ENCODE data around the gene TNFAIP8L2.
"Not testable (repeated sequence)": the region's sequence is repeated elsewhere in the genome, so short reads cannot be mapped to it uniquely, and the experiment has no call there.

Gene TNFAIP8L2

DNA sequence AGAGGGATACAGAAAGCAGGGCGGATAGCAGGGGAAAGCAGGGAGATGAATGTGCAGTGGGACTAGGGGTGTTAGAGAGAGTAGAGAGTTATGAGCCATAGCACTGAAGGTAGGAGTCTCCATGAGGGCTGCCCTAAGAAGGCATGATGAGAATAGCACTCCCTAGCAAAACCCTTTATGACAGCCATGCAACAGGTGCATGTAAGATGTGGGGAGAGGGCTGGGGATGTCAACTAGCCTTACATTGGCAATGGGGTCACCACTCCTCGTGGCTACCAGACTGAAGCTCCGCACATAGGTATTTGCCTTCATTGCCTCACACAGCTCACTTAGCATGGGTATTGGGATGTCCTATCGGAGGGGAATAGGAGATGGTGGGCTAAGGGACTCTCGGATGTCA, 14.7 kb downstream of the TNFAIP8L2 start:
- TF ChIP-seq, protein P1, sequence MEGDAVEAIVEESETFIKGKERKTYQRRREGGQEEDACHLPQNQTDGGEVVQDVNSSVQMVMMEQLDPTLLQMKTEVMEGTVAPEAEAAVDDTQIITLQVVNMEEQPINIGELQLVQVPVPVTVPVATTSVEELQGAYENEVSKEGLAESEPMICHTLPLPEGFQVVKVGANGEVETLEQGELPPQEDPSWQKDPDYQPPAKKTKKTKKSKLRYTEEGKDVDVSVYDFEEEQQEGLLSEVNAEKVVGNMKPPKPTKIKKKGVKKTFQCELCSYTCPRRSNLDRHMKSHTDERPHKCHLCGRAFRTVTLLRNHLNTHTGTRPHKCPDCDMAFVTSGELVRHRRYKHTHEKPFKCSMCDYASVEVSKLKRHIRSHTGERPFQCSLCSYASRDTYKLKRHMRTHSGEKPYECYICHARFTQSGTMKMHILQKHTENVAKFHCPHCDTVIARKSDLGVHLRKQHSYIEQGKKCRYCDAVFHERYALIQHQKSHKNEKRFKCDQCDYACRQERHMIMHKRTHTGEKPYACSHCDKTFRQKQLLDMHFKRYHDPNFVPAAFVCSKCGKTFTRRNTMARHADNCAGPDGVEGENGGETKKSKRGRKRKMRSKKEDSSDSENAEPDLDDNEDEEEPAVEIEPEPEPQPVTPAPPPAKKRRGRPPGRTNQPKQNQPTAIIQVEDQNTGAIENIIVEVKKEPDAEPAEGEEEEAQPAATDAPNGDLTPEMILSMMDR (conservative IDR thresholded peaks at IDR 0.05; ENCODE audit: low read length) = no peak
- DNase-seq (ENCODE audit: low read depth) = no peak
- H3K4me3 ChIP-seq (ENCODE audit: low read length) = no peak overlapping the region

DNA sequence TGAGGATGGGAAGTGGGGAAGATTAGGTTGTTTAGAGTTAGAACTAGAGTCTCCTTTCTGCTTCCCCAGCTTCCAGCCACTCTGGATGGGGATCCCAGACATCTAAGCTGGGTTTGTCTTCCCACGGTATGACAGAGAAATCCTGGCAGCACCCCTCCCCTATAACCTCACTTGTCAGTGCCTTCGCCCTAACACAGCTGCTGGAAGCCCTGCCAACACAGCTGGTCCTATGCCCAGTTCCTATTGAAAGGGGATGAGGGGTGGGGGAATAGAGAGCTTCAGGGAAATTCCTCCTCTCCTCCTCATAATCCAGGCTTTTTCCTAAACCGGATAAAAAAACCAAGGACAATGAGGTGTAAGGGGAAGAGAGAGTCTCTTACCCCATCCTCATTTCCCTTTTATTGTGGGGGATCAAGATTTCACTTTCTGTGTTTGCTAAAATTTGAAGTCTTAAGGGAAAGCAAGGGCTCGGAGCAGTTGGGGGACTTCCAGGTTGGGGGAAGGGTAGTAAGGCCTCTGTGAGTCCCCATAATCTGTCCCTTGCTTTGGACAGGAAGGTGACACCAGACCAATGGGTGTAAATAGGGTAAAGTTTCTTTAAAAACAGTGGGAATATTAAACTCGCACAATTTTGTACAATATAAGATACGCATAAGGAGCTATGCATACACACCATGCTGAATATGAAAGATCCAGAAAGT, 18.7 kb downstream of the TNFAIP8L2 start:
- DNase-seq (ENCODE audit: low read depth) = peak; percentile 34
- TF ChIP-seq, protein P1 (conservative IDR thresholded peaks at IDR 0.05; ENCODE audit: low read length) = no peak
- H3K4me3 ChIP-seq (ENCODE audit: low read length) = no peak overlapping the region

DNA sequence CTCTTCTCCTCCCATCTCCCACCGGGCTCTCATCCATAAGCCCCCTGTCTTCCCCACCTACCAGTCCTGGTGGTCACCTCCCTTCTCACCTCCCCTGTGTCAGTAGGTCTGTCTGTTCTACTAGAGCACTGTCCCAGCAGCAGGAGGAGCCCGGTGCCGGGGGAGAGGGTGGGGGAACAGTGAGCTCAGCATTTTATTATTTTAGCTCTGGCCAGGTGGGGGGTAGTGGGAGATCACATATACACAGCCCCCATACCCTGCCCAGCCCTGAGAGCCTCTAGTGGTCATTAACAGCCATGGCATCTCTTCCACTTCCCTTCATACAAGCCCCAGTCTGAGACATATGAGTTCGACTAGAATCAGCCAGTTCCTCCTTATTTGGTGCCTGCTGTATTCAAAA, 19.4 kb downstream of the TNFAIP8L2 start, which contains the start of gene TMOD4:
Gene TMOD4, minus strand, starts transcription at position 119 of the 400 bp plus-strand sequence. CDS start 1,106 bp downstream, outside the sequence.
- peak; percentile 13 for DNase-seq (ENCODE audit: low read depth)
- no peak within 1 kb of the TSS for H3K4me3 ChIP-seq (ENCODE audit: low read length)
- TF ChIP-seq, protein P1 (conservative IDR thresholded peaks at IDR 0.05; ENCODE audit: low read length) = peak; percentile 55

DNA sequence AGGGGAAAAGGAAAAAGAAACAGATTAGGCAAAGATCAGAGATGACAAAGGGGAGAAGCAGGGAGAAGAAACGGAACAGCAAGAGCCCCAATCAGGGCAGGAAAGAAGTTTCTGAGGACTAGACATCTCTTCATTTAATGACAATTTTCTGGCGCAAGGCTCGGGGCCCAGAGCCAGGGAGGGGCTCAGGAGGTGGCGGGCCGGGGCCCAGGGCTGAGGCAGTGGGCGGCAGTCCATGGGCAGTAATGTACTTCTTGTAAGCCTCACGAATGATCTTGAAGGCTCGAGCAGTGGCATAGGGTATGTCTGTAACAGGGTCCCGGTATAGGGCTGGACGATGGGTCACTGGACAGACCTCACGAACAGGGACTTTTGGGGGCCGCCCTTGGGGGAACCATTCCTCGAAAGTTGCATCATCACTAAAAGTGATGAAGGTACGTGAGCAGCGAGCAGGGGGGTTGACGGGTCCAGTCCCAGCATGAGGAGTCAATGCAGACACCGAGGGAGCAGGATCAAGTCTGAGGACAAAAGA, 20.1 kb downstream of the TNFAIP8L2 start:
- no peak for DNase-seq (ENCODE audit: low read depth)
- TF ChIP-seq, protein P1 (conservative IDR thresholded peaks at IDR 0.05; ENCODE audit: low read length) = no peak
- no peak overlapping the region for H3K4me3 ChIP-seq (ENCODE audit: low read length)

DNA sequence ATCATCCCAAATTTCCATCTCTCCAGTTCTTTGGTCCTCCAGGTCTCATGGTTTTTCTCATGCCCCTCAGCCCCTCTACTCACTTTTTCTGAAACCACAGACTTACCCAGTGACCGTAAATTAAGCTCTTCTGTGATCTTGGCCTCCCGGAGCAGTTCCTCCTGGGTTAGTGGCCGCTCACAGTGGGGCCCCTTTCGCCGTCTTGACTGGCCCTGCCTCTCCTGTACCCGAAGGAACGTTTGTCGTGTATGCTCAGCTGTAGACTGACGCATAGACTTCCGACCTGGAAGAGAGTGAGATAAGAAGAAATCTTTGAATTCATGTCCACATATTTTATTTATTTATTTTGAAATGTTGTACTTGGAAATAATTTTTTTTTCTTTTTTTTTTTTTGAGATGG, 27.8 kb downstream of the TNFAIP8L2 start:
- DNase-seq (ENCODE audit: low read depth) = no peak
- TF ChIP-seq, protein P1 (conservative IDR thresholded peaks at IDR 0.05; ENCODE audit: low read length) = no peak
- no peak overlapping the region for H3K4me3 ChIP-seq (ENCODE audit: low read length)

DNA sequence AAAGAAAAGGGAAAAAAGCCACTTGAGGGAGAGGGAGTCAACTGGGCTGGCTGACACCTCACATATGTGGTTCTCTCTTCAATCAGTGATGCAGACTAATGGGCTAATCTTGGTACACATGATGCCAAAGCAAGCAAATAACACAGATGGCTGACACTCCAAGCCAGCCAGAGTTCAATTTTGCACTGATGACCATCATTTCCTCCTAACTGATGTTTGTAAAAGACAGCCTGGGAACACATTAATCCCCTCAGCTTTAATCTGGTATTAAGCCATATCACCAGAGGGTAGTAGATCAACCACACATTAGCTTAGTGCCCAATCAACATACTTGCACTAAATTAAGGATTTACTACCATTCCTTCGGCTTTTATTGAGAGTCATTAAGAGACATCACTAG, 30.8 kb downstream of the TNFAIP8L2 start:
- H3K4me3 ChIP-seq (ENCODE audit: low read length) = no peak overlapping the region
- TF ChIP-seq, protein P1 (conservative IDR thresholded peaks at IDR 0.05; ENCODE audit: low read length) = no peak
- no peak for DNase-seq (ENCODE audit: low read depth)

DNA sequence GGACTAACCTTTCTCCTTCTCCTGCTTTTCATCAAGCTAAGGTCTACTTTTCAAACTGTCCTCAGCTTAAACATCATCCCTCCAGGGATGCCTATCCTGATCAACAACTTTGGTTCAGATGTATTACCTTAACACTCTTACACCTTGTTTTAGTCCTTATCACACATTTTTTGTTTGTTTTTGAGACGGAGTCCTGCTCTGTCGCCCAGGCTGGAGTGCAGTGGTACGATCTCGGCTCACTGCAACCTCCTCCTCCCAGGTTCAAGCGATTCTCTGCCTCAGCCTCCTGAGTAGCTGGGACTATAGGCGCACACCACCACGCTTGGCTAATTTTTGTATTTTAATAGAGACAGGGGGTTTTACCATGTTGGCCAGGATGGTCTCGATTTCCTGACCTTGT, 32.2 kb downstream of the TNFAIP8L2 start:
- H3K4me3 ChIP-seq (ENCODE audit: low read length) = peak overlapping the region; percentile 87
- not testable (repeated sequence) for DNase-seq (ENCODE audit: low read depth)

Data from AG10803 (cell line).